Dedifferentiated amniotic fluid mesenchymal stem cell (primary cell): ENCODE data around the gene PAK2.
A peak's percentile ranks its signal among the peaks of the same experiment; 100 is the strongest.
"Not testable (repeated sequence)": the region's sequence is repeated elsewhere in the genome, so short reads cannot be mapped to it uniquely, and the experiment has no call there.

Experiments
- DNase-seq: peaks from one replicate; pipeline ENCODE4 v3.0.0-alpha.2; 2016; ENCODE audit errors: extremely low spot score

The PAK2 gene

DNA sequence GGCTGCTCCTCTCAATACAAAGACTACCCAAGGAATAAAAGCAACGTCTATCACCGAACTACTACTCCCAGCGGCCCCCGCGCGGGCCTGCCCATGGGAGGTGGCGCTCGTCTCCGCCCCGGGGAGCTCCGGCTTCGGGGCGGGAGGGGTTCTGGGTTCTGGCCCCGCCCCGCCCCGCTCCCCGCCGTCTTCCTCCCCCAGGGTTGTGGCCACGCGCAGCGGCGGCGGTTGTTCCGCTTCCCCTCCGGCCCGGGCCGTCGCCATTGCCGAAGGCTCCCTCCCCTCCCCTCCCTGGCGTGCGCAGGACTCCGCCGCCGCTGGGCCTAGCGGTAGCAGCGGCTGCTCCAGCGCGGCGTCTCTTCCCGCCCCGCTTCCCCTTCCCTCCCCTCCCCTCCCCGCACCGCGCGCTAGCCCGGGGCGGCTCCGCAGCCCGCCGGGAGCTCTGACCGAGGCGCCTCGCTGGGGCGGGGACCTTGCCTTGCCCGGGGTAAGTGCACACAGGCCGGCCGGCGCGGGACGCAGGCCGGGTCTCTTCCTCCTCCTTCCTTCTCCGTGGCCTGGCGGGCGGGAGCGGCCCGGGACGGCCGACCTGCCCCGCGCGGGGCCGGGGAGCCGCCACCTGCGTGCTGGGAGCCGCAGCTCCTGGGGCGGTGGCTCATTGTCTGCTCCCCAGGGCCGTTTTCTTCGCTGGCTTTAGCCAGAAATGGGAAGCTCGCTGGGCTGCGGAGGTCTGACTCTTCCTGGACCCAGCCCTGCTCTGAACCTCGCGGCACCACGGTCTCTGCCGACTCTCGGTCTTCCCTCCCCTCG, at the start of gene PAK2:
Gene PAK2, plus strand, starts transcription at position 187 of the 810 bp plus-strand sequence. CDS start 42,790 bp downstream, outside the sequence.
- peak; percentile 76 for DNase-seq

- no peak for DNase-seq
Observed at GRCh38 chr3:196689941-196690660, 49.6 kb upstream of the PAK2 start.

DNA sequence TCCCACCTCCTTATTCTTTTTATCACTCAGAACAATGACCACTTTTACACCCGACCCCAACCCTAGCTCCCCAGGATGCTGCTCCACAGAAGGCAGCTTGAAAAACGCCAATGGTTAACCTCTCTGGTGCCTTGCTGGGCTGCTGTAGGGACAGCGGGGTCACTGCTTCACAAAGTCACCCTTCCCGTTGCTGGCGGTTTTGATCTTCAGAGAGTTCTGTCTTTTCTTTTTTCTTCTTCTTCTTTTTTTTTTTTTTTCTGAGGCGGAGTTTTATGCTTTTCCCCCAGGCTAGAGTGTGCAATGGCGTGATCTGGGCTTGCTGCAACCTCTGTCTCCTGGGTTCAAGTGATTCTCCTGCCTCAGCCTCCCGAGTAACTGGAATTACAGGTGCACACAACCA, 48.3 kb upstream of the PAK2 start:
- no peak for DNase-seq

- DNase-seq = no peak
Observed at GRCh38 chr3:196694202-196694638, 45.4 kb upstream of the PAK2 start.

DNA sequence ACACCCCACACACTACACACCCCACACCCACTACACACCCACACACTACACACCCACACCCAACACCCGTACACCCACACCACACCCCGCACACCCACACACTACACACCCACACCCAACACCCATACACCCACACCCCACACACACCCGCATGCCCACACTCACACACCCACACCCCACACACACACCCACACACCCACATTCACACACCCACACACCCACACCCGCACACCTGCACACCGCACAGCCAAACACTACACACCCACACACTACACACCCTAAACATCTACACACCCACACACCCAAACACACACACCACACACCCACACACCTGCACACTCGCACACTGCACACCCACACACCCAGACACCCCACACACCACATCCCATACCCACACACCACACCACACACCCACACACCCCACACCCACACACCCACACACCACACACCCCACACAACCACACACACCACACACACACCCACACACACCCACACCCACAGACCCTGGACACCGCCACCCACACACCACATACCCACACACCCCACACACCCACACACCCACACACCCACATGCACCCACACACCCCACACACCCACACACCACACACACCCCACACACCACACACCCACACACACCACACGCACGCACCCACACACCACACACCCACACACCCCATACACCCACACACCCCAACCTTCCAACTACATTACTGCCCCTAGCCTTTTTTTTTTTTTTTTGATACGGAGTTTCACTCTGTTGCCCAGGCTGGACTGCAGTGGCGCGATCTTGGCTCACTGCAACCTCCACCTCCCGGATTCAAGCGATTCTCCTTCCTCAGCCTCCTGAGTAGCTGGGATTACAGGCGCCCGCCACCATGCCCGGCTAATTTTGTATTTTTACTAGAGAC, 44.5 kb upstream of the PAK2 start:
- no peak for DNase-seq

GRCh38 chr3:196695849-196696226, 43.8 kb upstream of the PAK2 start:
- DNase-seq = no peak

- DNase-seq = no peak
Observed at GRCh38 chr3:196697270-196697669, 42.4 kb upstream of the PAK2 start.

DNA sequence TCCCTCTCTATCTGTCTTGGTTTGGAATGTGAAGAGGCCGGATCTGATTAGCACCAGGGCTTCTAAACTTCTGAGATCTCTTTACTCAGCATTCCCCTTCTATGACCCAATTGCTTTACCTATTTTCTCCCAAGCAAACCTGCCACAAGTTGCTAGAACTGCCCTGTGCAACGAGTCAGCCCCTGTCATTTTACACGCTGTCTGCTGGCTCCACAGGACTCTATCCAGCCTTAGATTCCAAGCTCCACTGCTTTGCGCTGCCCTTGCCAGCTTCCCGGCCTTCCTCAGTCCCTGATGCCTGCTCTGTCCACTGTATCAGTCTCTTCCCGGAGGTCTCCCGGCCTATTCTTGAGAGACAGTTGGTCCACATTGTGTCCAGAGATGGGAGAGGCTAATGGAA, 39.9 kb upstream of the PAK2 start:
- DNase-seq = no peak

DNA sequence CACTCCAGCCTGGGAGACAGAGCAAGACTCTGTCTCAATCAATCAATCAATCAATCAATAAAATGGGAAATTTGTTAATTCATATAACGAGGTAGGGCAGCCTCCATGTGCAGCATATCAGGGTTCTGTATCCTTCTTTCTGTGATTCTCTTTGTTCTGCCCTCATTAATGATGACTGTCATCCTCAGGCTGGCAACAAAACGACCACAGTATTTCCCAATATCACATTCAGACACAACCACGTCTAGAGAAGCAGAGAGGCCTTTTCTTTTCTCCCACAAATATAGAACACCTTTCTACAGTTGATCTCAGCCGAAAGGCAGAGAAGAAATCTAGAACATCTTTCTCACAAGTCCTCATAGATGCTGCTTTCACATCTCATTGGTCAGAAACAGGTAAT, 38.9 kb upstream of the PAK2 start:
- no peak for DNase-seq

- DNase-seq = no peak
Observed at GRCh38 chr3:196706327-196706726, 33.3 kb upstream of the PAK2 start.

GRCh38 chr3:196706731-196707130, 32.9 kb upstream of the PAK2 start:
- no peak for DNase-seq

- no peak for DNase-seq
Observed at GRCh38 chr3:196707566-196707965, 32.1 kb upstream of the PAK2 start.

GRCh38 chr3:196708467-196708866, 31.2 kb upstream of the PAK2 start:
- no peak for DNase-seq

DNA sequence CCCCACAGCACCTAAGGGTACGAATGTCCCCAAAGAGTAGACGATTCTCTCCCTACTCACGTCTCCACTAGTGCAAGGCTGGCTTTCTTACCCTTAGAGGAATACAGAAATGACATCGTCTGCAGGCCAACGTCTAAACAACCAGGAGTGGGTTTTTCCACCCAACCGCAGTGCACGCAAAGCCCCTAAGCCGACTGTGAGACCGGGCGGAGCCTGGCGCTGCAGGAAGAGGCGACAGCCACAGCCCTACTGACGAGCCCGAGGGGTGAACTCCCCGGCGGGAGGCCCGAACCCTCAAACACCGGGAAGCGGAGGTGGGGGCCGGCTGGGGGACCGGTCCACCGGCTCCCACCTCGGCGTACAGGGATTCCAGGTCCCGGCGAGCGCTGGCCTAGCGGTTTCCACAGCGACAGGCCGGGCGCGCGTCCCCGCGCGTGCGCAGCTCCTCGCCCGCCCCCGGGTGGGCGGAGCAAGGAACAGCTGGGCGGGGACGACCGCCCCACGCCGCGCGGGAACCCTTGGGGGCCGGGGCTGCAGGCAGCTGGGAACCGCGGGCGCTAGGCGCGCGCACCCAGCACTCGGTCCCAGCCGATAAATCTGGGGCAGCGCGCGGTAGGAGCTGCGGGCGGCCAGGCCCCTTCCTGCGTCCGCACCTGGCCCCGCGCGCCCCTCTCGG, 27.7 kb upstream of the PAK2 start, which contains the start of the genes CEP19 and PIGX:
Gene CEP19, minus strand, starts transcription at position 413 of the 676 bp plus-strand sequence. CDS start 3,593 bp downstream, outside the sequence.
Gene PIGX, plus strand, starts transcription at position 540 of the 676 bp plus-strand sequence.
- DNase-seq = peak; percentile 69

DNA sequence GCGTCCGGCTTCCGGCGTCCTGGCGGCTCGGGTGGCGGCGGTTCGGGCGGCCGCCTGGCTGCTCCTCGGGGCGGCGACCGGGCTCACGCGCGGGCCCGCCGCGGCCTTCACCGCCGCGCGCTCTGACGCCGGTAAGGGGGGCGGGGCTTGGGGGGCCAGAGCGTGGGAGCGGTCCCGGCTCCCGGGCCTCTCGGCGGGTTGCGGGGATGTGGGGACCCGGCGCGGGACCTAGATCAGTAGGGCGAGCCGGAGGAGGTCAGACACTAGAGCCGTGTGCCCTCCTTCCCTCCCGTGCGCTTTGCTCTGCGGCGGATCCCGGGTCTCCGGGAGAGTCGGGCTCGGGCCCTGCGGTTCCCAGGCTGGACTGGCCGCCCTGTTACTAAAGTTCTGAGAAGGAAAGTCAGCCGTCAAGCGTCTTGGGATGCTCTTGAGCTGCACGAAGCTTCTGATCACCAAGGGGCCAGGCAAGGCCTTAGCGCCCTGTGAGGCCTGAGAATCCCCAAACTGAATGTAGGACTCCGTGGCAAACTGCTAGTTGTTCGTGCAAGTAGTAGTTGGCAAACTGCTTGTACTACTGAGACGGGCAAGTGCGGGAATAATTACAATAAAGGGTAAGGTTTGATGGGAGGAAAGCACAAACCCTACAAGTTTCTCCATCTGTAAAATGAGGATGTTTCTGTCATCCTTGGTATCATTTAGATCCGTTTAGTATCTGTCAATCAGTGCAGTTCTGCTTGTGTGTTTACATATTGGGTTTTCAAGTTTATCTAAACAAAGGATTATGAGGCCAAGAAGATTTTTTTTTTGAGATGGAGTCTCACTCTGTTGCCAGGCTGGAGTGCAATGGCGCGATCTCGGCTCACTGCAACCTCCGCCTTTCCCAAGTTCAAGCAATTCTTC, 26.9 kb upstream of the PAK2 start:
- peak; percentile 49 for DNase-seq

DNA sequence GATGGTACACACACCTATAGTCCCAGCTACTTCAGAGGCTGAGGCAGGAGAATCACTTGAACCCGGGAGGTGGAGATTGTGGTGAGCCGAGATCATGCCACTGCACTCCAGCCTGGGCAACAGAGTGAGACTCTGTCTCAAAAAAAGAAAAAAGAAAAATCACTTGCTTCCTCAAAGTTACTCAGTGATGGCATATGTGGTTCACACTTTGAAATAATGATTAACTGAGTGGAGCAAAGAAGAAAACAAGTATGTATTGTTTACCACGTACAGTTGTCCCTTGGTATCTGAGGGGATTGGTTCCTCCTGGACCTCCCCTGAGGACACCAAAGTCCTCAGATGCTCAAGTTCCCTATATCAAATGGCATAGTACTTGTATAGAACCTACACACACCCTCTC, 22.5 kb upstream of the PAK2 start:
- DNase-seq = not testable (repeated sequence)

DNA sequence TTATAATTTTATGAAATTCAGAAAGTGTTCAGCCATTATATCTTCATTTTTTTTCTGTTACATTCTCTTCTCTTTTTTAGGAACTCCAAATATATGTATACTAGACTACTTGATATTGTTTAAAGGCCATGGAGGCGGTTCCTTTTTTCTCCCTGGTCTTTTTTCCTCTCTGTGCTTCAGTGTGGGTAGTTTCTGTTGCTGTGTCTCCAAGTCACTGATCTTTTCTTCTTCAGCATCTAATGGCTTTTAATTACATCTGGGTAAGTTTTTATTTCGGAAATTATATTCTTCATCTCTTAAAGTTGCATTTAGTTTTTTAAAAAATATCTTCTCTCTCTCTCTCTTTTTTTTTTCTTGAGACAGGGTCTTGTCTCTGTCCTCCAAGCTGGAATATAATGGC, 18.6 kb upstream of the PAK2 start:
- no peak for DNase-seq

DNA sequence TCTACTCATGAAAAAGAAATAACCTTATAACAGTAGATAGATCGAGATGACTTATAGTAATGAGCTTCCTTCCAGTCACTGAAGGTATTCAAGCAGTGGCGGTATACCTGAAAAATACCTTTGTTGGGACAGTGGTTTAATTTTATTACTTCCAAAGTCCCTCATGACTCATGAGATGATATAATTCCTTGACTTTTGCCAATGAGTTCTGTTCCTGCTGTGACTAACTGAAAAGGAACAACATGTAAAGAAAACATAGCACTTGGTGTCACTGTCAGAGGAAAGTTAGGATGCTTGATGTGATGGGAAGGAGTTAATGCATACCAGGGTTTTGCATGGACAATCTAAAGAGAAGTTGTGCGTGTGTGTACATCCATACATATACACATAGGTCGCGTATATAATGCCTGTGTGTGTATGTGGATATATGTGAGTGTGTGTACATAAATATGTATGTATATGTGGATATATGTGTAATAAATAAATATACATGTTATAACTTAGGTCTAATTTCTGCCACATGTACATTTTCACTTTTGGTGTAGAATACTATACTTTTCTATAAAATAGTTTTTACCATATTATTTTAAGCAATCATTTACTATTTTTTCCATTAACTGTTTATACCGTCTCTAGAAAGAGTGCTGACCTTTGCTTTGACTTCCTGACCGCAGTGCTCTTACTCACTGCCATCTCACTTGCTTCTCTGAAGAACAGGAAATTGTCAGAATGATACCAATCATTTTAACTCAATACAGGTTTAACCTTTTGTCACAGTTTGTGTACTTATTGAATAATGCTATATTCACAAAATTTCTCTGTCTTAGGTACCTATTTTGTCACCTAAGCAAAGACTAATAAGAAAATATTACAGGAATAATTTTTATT, 12.6 kb upstream of the PAK2 start:
- no peak for DNase-seq

DNA sequence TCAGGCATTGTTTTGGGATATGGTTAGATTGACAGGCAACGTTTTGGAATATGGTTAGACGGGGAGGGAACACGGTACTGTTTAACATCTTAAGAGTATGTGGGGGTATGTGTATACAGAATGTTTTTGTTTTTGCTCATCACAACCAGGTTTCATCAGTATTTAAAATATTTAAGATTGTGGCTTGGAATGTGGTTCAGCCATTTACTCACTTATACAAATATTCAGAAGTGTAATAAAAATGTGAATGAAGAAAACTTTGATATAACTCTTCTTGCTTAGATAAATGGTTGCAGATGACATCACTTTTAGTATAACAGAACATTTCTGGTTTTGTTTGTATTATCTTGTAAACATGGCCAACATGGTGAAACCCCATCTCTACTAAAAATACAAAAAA, 3.9 kb upstream of the PAK2 start:
- DNase-seq = no peak
